ENCODE measurements around the gene HYAL2. TPM values are rescaled to one million over a fixed set of nuclear protein-coding genes. Genes with fewer than 3 reads are reported as not detected.
A peak's percentile ranks its signal among the peaks of the same experiment; 100 is the strongest.
"Not testable (repeated sequence)": the region's sequence is repeated elsewhere in the genome, so short reads cannot be mapped to it uniquely, and the experiment has no call there.

Gene HYAL2
- total RNA-seq, 1 donor, result 69.1 TPM

DNA sequence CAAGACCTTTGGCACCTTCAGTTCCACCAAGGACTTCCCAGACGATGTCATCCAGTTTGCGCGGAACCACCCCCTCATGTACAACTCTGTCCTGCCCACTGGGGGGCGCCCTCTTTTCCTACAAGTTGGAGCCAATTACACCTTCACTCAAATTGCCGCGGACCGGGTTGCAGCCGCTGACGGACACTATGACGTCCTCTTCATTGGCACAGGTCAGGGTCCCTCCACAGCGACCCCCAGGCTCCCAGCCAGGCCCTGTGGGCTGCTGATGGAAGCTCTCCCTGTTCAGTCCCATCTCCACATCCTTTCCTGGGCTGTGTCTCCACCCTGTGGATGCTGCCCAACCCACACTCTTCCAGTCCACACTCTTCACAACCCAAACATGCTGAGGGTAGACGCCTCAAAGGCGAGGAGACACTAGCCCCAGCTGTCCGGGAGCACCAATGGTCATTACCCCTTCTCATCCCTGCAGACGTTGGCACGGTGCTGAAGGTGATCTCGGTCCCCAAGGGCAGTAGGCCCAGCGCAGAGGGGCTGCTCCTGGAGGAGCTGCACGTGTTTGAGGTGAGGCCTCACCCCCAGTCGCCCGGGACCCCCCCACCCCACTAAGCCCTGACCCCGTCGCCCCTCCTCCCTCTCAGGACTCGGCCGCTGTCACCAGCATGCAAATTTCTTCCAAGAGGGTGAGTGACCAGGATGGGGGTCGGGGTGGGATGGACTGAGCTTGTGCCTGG, 48.0 kb downstream of the HYAL2 start:
- TF ChIP-seq, protein P1, sequence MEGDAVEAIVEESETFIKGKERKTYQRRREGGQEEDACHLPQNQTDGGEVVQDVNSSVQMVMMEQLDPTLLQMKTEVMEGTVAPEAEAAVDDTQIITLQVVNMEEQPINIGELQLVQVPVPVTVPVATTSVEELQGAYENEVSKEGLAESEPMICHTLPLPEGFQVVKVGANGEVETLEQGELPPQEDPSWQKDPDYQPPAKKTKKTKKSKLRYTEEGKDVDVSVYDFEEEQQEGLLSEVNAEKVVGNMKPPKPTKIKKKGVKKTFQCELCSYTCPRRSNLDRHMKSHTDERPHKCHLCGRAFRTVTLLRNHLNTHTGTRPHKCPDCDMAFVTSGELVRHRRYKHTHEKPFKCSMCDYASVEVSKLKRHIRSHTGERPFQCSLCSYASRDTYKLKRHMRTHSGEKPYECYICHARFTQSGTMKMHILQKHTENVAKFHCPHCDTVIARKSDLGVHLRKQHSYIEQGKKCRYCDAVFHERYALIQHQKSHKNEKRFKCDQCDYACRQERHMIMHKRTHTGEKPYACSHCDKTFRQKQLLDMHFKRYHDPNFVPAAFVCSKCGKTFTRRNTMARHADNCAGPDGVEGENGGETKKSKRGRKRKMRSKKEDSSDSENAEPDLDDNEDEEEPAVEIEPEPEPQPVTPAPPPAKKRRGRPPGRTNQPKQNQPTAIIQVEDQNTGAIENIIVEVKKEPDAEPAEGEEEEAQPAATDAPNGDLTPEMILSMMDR (IDR thresholded peaks at IDR 0.05; ENCODE audit: insufficient read depth, low read depth, low read length), result peak; percentile 75
- no peak overlapping the region for H3K4me3 ChIP-seq (ENCODE audit: low read depth, low read length)
- peak; percentile 63 for DNase-seq (ENCODE audit: low read depth)

DNA sequence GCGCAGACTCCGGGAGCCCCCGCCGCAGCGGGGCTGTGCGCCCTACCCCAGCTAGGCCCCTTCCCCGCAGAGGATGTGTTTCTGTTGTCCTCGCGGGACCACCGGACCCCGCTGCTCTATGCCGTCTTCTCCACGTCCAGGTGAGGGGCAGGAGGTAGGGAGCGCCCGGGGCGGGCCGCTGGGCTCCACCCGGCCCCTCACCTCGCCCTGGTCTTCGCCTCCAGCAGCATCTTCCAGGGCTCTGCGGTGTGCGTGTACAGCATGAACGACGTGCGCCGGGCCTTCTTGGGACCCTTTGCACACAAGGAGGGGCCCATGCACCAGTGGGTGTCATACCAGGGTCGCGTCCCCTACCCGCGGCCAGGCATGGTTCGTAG, 48.9 kb downstream of the HYAL2 start:
- no peak overlapping the region for H3K4me3 ChIP-seq (ENCODE audit: low read depth, low read length)
- TF ChIP-seq, protein P1 (IDR thresholded peaks at IDR 0.05; ENCODE audit: insufficient read depth, low read depth, low read length), result no peak
- DNase-seq (ENCODE audit: low read depth), result no peak

DNA sequence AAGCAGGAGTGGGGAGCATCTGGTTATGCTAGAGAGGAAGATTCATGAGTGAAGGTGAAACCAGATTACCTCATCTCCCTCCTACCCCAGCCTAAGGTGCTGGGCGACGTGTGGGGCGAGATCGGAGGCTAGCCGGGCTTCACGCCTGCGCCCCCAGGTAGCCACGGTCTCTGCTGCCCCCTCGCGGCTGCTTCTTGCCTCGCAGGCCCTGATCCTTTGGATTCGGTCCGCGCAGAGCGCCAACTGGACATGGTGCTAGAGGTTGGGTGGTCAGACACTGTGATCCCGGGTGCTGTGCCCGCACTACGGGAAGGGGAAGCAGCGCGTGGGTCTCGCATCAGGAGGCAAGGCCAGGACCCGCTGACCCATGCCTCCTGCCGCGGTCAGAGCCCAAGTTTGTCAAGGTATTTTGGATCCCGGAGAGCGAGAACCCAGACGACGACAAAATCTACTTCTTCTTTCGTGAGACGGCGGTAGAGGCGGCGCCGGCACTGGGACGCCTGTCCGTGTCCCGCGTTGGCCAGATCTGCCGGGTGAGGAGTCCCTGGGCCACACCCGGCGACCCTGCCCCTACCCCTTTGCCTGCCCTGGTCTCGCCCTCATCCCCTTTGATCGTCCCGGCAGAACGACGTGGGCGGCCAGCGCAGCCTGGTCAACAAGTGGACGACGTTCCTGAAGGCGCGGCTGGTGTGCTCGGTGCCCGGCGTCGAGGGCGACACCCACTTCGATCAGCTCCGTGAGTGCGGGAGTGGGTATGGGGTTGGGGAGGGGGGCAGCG, 49.4 kb downstream of the HYAL2 start:
- DNase-seq (ENCODE audit: low read depth), result peak; percentile 67
- H3K4me3 ChIP-seq (ENCODE audit: low read depth, low read length), result peak overlapping the region; percentile 36
- TF ChIP-seq, protein P1 (IDR thresholded peaks at IDR 0.05; ENCODE audit: insufficient read depth, low read depth, low read length), result peak; percentile 94

DNA sequence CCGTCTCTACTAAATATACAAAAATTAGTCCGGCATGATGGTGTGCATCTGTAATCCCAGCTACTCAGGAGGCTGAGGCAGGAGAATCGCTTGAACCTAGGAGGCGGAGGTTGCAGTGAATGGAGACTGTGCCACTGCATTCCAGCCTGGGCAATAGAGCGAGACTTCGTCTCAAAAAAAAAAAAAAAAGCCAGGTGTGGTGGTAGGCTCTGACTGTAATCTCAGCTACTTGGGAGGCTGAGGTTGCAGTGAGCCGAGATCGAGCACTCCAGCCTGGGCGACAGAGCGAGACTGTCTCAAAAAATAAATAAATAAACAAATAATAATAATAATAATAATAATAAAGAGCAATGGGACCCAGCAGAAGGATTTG, 50.0 kb downstream of the HYAL2 start:
- not testable (repeated sequence) for H3K4me3 ChIP-seq (ENCODE audit: low read depth, low read length); DNase-seq (ENCODE audit: low read depth)

DNA sequence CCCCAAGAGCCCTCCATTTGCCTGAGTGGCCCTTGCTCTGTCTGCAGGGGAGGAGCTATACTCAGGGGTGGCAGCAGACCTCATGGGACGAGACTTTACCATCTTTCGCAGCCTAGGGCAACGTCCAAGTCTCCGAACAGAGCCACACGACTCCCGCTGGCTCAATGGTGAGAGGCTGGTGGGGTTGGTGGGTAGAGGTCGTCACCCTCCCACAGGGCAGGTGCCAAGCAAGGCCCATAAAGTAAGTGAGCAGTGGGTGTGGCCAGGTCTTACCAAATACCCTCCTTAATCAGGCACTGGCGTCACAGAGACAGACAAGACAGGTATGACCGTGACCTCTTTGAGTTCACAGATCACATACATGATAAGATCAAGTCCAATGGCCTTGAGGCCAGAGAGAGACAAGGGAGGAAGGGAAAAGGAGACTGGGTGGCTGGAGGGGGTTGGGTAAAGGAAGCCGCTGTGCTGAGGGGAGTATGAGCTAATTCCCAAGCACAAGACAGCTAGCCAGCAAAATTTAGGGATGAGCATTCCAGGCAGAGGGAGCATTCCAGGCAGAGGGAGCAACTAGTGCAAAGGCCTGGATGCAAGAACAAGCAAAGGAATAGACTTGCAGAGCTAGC, 51.1 kb downstream of the HYAL2 start:
- no peak overlapping the region for H3K4me3 ChIP-seq (ENCODE audit: low read depth, low read length)
- TF ChIP-seq, protein P1 (IDR thresholded peaks at IDR 0.05; ENCODE audit: insufficient read depth, low read depth, low read length), result no peak
- DNase-seq (ENCODE audit: low read depth), result no peak

DNA sequence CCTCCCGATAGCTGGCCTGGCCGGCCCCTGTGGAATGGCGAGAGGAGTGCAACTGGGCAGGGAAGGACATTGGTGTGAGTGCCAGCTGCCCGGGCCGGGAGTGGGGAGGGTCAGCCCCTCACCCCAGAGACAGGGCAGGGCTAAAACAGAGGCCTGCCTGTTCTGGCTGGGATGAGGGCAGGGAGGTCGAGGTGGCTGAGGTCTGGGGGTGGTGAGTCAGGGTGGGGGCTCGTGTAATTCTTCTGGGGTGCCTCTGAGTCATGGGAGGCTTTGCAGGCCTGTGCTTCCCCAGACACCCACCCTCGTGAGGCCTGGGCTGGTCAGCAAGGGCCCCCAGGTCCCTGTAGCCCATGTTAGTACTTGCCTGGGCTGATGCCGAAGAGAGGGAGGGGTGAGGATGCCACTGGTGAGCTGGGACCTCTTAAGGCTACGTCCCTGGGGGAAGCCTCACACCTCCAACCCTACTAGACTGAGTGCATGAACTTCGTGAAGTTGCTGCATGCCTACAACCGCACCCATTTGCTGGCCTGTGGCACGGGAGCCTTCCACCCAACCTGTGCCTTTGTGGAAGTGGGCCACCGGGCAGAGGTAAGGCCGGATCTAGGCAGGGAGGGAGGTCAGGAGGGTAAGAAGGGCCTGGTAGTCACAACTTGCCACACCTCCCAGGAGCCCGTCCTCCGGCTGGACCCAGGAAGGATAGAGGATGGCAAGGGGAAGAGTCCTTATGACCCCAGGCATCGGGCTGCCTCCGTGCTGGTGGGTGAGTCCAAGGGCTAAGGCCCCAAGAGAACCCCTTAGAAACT, 51.9 kb downstream of the HYAL2 start:
- TF ChIP-seq, protein P1 (IDR thresholded peaks at IDR 0.05; ENCODE audit: insufficient read depth, low read depth, low read length), result no peak
- H3K4me3 ChIP-seq (ENCODE audit: low read depth, low read length), result no peak overlapping the region
- DNase-seq (ENCODE audit: low read depth), result no peak

All from fibroblast of villous mesenchyme (primary cell).